Skeletal muscle tissue (tissue), 4 donors: ENCODE data around the gene ASH1L. TPM values are rescaled to one million over a fixed set of nuclear protein-coding genes. Genes with fewer than 3 reads are reported as not detected.
A peak's percentile ranks its signal among the peaks of the same experiment; 100 is the strongest.
"Not testable (repeated sequence)": the region's sequence is repeated elsewhere in the genome, so short reads cannot be mapped to it uniquely, and the experiment has no call there.

Experiments
- H3K27ac ChIP-seq: one replicate; pipeline ENCODE4 v1.7.0; 2013; ENCODE audit warnings: mild to moderate bottlenecking, low read depth, low read length, inconsistent platforms
- H3K27me3 ChIP-seq, 3 donors: one replicate each; pipeline ENCODE4 v1.7.0; 2013; ENCODE audit warnings: low read length in 3 of 3; ENCODE audit not compliant: control insufficient read depth in 3 of 3, insufficient read depth in 3 of 3
- H3K36me3 ChIP-seq, 3 donors: one replicate each; pipeline ENCODE4 v1.7.0; 2013; ENCODE audit warnings: low read length in 3 of 3; ENCODE audit not compliant: control insufficient read depth in 3 of 3, insufficient read depth in 3 of 3
- H3K4me1 ChIP-seq, 3 donors: one replicate each; pipeline ENCODE4 v1.7.0; 2013; ENCODE audit warnings: low read length in 3 of 3, mild to moderate bottlenecking in 3 of 3; ENCODE audit not compliant: control insufficient read depth in 3 of 3, insufficient read depth in 3 of 3
- H3K4me3 ChIP-seq, 3 donors: one replicate each; pipeline ENCODE4 v1.7.0; 2013; ENCODE audit warnings: low read length in 3 of 3
- H3K9ac ChIP-seq, 3 donors: one replicate each; pipeline ENCODE4 v1.7.0; 2013; ENCODE audit warnings: low read length in 3 of 3, mild to moderate bottlenecking in 3 of 3, moderate library complexity in 2 of 3, low read depth in 1 of 3
- H3K9me3 ChIP-seq, 3 donors: one replicate each; pipeline ENCODE4 v1.7.0; 2013; ENCODE audit warnings: low read length in 3 of 3; ENCODE audit not compliant: control insufficient read depth in 3 of 3
- total RNA-seq: library from RNA; depleted of rRNA; stranded (reverse); fragments of >200 nt; gene quantifications from one replicate; pipeline ENCODE4 v1.2.3, GENCODE V29; 2014
- donor health status: Osteomylitis.

Gene ASH1L, protein sequence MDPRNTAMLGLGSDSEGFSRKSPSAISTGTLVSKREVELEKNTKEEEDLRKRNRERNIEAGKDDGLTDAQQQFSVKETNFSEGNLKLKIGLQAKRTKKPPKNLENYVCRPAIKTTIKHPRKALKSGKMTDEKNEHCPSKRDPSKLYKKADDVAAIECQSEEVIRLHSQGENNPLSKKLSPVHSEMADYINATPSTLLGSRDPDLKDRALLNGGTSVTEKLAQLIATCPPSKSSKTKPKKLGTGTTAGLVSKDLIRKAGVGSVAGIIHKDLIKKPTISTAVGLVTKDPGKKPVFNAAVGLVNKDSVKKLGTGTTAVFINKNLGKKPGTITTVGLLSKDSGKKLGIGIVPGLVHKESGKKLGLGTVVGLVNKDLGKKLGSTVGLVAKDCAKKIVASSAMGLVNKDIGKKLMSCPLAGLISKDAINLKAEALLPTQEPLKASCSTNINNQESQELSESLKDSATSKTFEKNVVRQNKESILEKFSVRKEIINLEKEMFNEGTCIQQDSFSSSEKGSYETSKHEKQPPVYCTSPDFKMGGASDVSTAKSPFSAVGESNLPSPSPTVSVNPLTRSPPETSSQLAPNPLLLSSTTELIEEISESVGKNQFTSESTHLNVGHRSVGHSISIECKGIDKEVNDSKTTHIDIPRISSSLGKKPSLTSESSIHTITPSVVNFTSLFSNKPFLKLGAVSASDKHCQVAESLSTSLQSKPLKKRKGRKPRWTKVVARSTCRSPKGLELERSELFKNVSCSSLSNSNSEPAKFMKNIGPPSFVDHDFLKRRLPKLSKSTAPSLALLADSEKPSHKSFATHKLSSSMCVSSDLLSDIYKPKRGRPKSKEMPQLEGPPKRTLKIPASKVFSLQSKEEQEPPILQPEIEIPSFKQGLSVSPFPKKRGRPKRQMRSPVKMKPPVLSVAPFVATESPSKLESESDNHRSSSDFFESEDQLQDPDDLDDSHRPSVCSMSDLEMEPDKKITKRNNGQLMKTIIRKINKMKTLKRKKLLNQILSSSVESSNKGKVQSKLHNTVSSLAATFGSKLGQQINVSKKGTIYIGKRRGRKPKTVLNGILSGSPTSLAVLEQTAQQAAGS (N-terminal part only)
- total RNA-seq: 35.0 TPM

DNA sequence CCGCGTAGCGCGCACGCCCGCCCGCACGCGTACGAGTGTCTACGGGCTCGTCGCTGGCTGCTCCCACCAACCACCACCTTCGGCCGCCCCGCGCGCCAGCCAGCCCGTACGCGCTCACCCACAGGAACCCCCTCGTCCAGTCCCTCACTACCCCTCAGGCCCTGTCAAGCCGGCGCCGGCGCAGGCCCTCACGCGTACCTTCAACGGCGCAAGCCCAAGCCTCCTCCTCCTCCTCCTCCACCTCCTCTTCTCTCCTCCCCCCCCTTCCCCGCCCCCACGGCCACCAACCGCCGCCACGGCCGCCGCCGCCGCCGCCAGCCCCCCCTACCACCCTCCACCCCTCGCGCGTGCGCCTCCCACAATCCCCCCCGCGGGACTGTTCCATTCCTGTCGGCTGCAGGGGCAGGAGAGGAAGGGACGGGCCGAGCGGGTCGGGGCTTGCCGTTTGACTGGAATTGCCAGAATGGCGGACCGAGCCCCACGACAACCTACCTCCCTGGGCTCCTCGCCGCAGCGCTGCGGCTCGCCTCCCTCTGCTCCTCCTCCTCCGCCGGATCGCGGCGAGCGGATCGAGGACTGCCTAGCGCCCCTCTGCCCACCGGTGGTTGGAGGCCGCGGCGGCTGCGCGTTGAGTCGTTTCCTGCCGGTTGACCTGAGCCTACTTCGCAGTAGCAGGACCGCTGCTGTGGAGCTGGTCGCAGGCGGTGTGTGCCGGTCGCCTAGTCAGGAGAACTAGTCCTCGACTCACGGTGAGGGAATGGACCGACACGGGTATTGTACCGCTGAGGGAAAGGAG, at the start of gene ASH1L:
TSS of gene ASH1L (minus strand) at position 223 of the 796 bp plus-strand sequence. CDS start 41,284 bp downstream, outside the sequence.
- H3K36me3 ChIP-seq: peaks cover 0 to 6% (median 0%) of the 10 kb centered on the region in 3 donors
- peak within 1 kb of the TSS; percentile 88 to 98 (median 97) for H3K4me3 ChIP-seq
- peaks cover 6 to 31% (median 29%) of the 10 kb centered on the region in 3 donors for H3K4me1 ChIP-seq
- H3K9me3 ChIP-seq: no peaks in the 10 kb centered on the region
- peak within 1 kb of the TSS; percentile 98 to 99 (median 98) for H3K9ac ChIP-seq
- H3K27ac ChIP-seq: peak within 1 kb of the TSS; percentile 99
- no peaks in the 10 kb centered on the region for H3K27me3 ChIP-seq

DNA sequence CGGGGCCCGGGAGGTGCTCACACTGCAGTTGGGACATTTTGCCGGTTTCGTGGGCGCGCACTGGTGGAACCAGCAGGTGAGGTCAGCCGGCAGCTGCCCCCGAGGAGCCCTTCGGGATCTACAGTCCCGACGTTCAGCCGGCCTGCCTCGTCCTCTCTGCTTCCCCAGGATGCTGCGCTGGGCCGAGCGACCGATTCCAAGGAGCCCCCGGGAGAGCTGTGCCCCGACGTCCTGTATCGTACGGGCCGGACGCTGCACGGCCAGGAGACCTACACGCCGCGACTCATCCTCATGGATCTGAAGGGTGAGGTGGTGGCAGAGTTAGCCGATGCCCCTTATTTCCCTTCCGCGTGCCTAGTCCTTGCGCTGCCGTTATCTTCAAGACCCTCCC, 47.6 kb upstream of the ASH1L start:
- H3K4me3 ChIP-seq: peak overlapping the region in 2 of 3 donors; percentile 62 to 63
- H3K9me3 ChIP-seq, H3K27ac ChIP-seq, H3K4me1 ChIP-seq, H3K36me3 ChIP-seq, H3K27me3 ChIP-seq: not testable (repeated sequence)
- peak overlapping the region in 1 of 3 donors; percentile 45 for H3K9ac ChIP-seq

DNA sequence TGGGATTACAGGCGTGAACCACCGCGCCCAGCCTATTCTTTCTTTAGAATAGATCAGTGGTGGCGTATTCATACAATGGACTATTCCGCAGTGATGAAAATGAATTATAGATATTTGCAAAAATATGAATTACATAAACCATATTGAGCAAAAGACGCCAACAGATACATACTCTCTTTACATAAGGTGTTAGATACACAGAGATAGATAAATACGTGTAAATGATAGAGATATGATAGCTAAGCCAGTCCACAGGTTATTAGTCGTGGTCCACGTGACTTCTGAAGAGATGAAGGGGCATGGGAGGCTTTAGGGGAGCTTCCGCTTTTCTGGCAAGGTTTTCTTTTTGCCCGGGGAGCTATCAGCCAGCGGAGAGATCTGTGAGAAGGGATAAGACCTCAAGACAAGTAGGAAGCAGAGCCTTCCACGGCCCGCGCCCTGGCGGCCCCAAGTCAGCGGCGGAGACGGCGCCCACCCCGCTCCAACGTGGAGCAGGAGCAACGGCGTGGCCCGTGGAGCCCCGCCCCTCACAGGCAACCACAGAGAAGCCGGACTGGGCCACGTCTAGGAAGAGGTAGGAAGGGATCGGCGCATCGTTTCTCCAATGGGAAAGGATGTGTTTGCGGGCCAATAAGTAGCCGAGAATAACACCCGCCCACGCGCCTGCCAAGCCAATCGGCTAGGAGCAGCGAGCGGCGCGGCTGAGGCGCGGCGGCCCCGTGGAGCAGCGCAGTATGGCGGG, 47.1 kb upstream of the ASH1L start, which contains the start of gene MSTO1:
TSS of gene MSTO1 (plus strand) at position 704 of the 742 bp plus-strand sequence. CDS start at position 735, 31 bp downstream.
- Histone ChIP-seq H3K9ac (peak within 1 kb of the TSS; percentile 63 to 85 (median 77)), H3K9me3 (no peaks in the 10 kb centered on the region)

DNA sequence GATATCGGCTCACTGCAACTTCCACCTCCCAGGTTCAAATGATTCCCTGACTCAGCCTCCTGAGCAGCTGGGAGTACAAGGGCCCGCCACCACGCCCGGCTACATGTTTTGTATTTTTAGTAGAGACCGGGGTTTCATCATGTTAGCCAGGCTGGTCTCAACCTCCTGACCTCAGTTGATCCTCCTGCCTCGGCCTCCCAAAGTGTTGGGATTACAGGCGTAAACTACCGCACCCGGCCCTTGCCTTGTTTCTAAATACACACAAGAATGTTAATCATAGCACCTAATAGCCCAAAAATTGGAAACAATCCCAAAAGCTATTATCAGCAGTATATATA, 46.3 kb upstream of the ASH1L start:
- Histone ChIP-seq H3K4me3 (no peak overlapping the region), H3K4me1 (peaks cover 0 to 4% (median 0%) of the 10 kb centered on the region in 3 donors), H3K36me3 (peaks cover 5 to 8% (median 8%) of the 10 kb centered on the region in 3 donors), H3K9me3 (no peaks in the 10 kb centered on the region), H3K9ac (no peak overlapping the region), H3K27me3 (no peaks in the 10 kb centered on the region), H3K27ac (no peak overlapping the region)

More for the DNA sequence above, 47.1 kb upstream of the ASH1L start, which contains the start of gene MSTO1:
- peak within 1 kb of the TSS; percentile 63 to 94 (median 85) for H3K4me3 ChIP-seq
- H3K4me1 ChIP-seq: peaks cover 0 to 4% (median 0%) of the 10 kb centered on the region in 3 donors
- H3K27me3 ChIP-seq: no peaks in the 10 kb centered on the region
- H3K27ac ChIP-seq: no peak within 1 kb of the TSS
- H3K36me3 ChIP-seq: peaks cover 5 to 8% (median 8%) of the 10 kb centered on the region in 3 donors

DNA sequence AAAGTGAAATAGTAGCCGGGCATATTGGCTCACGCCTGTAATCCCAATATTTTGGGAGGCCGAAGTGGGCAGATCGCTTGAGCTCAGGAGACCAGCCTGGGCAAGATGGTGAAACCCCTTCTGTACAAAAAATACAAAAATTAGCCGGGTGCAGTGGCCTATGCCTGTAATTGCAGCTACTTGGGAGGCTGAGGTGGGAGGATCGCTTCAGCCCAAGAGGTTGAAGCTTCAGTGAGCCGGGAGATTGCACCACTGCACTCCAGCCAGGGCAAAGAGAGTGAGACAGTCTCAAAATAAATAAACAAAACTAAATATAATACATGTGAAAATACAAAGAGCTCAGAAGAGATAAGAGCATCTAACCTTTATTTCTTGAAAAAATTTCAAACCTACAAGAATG, 45.1 kb upstream of the ASH1L start:
- Histone ChIP-seq H3K27ac (no peak overlapping the region), H3K27me3 (no peaks in the 10 kb centered on the region), H3K36me3 (peaks cover 2 to 5% (median 5%) of the 10 kb centered on the region in 3 donors), H3K9me3 (no peaks in the 10 kb centered on the region), H3K9ac (no peak overlapping the region), H3K4me3 (no peak overlapping the region), H3K4me1 (peaks cover 0 to 4% (median 0%) of the 10 kb centered on the region in 3 donors)

DNA sequence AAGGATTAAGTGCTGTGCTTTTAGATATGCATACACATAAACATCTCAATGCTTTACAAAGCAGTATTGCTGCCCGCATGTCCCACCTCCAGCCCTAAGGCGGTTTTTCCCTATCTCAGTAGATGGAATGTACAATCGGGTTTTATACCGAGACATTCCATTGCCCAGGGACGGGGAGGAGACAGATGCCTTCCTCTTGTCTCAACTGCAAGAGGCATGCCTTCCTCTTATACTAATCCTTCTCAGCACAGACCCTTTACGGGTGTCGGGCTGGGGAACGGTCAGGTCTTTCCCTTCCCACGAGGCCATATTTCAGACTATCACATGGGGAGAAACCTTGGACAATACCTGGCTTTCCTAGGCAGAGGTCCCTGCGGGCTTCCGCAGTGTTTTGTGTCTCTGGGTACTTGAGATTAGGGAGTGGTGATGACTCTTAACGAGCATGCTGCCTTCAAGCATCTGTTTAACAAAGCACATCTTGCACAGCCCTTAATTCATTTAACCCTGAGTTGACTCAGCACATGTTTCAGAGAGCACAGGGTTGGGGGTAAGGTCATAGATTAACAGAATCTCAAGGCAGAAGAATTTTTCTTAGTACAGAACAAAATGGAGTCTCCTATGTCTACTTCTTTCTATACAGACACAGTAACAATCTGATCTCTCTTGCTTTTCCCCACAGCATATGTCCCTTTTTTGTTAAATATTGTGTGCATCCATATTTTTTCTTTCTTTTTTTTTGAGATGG, 37.4 kb upstream of the ASH1L start:
- H3K27me3 ChIP-seq, H3K36me3 ChIP-seq, H3K9me3 ChIP-seq, H3K4me1 ChIP-seq, H3K9ac ChIP-seq, H3K4me3 ChIP-seq, H3K27ac ChIP-seq: not testable (repeated sequence)

DNA sequence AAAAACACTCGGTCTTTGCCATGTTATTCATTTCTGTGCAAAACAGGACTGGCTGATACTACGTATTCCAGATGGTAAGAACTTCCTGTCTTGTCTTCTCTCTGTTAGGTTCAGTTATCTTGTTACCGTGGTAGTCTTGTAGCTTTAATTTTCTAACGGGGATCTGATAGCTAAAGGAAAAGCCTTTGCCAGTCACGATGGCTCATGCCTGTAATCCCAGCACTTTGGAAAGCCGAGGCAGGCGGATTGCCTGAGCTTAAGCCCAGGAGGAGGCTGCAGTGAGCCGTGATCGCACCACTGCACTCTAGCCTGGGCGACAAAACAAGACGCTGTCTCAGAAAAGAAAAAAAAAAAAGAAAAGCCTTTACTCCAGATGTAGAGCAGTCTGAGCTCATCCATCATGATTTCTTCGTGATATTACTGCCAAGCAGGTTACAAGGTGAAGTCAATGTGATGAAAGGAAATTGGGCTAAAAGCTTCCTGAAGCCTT, 36.3 kb upstream of the ASH1L start:
- Histone ChIP-seq H3K4me3 (no peak overlapping the region), H3K36me3 (no peaks in the 10 kb centered on the region), H3K9me3 (no peaks in the 10 kb centered on the region), H3K9ac (no peak overlapping the region), H3K27ac (no peak overlapping the region), H3K4me1 (no peaks in the 10 kb centered on the region), H3K27me3 (no peaks in the 10 kb centered on the region)

DNA sequence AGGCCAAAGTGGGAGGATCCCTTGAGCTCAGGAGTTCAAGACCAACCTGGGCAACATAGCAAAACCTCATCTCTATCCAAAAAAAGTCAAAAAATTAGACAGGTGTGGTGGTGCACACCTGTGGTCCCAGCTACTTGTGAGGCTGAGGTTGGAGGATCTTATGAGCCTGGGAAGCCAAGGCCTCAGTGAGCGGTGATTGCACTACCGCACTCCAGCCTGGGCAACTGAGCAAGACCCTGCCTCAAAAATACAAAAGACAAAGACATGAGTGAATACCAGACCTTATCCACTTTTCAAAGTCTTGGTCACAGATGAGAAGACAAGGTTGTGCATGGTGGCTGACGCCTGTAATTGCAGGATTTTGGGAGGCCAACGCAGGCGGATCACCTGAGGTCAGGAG, 34.3 kb upstream of the ASH1L start:
- Histone ChIP-seq H3K27ac (no peak overlapping the region), H3K9ac (no peak overlapping the region)

More for the DNA sequence above, 34.3 kb upstream of the ASH1L start:
- Histone ChIP-seq H3K4me3 (no peak overlapping the region), H3K36me3 (no peaks in the 10 kb centered on the region), H3K9me3 (no peaks in the 10 kb centered on the region), H3K4me1 (no peaks in the 10 kb centered on the region), H3K27me3 (no peaks in the 10 kb centered on the region)
